Mesodermal cell (in vitro differentiated cells): Measurements from ENCODE around the gene AATF.

Experiments used
- H3K27ac ChIP-seq: 2 replicates; pipeline ENCODE4 v1.7.0; 2013; ENCODE audit warnings: mild to moderate bottlenecking, low read depth, low read length, moderate library complexity; ENCODE audit not compliant: severe bottlenecking
- H3K36me3 ChIP-seq: 2 replicates; pipeline ENCODE4 v1.7.1; 2013; ENCODE audit warnings: mild to moderate bottlenecking, low read length, moderate library complexity; ENCODE audit not compliant: control insufficient read depth, insufficient read depth
- H3K4me1 ChIP-seq: one replicate; pipeline ENCODE4 v1.7.1; 2013; ENCODE audit warnings: mild to moderate bottlenecking, low read length; ENCODE audit not compliant: insufficient read depth, control insufficient read depth, poor library complexity, severe bottlenecking
- H3K4me3 ChIP-seq: 2 replicates; pipeline ENCODE4 v1.7.0; 2013; ENCODE audit warnings: low read length, control low read depth, mild to moderate bottlenecking; ENCODE audit not compliant: insufficient read depth, poor library complexity, severe bottlenecking; ENCODE audit errors: extremely low read depth
- H3K9me3 ChIP-seq: 2 replicates; pipeline ENCODE4 v1.7.1; 2013; ENCODE audit warnings: mild to moderate bottlenecking, low read length, moderate library complexity; ENCODE audit not compliant: control insufficient read depth
- WGBS, 2 experiments: methylation state at CpG; one replicate each; pipeline ENCODE4 v1.1.5; 2013; ENCODE audit warnings: missing lambda C conversion rate in 2 of 2; ENCODE audit not compliant: insufficient coverage in 2 of 2; 5-methylcytosine and 5-hydroxymethylcytosine counted together

AATF gene

DNA sequence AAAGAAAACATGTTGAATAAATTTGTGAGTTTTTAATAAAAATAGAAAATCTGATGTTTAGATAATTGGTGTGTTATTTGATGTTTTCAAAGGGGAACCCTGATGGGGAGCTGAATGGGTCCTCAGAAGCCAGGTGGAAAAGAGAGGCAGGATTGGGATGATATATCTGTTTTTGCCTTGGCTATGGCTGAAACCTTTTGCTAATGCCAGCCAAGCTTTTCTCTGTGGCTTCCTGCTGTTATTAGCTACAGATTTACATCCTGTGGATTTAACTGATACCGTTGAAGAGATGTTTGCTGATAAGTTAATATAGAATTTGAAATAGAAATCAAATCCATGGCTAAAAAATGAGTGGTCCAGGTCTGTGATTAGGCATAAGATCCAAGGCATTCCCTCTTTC is 4.2 kb upstream of the AATF start:
- no CpG with 5 or more reads among the region's 1 CpG for WGBS, 2 experiments
- H3K27ac ChIP-seq, result no peak overlapping the region
- H3K4me3 ChIP-seq, result no peak overlapping the region
- peaks cover 9% of the 10 kb centered on the region for H3K4me1 ChIP-seq
- no peaks in the 10 kb centered on the region for H3K36me3 ChIP-seq
- no peaks in the 10 kb centered on the region for H3K9me3 ChIP-seq

DNA sequence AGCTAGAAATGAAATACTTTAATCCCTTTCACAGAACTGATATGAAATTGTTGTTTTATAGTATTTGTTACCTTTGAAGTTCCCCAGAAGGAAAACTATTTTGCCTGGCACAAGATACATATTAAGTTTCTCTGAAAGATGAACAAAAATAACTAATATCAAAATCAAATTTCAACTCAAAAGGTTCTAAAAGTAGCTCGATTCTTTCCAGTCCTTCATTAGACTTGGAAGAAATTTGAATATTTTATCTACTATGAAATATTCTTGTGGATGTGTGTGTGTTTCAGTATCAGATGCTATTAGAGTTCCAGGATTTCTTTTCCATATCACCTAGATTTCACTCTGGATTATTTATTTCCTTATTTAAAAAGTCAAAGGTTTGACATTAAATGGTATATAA is 3.6 kb upstream of the AATF start:
- H3K4me1 ChIP-seq, result peaks cover 8% of the 10 kb centered on the region

DNA sequence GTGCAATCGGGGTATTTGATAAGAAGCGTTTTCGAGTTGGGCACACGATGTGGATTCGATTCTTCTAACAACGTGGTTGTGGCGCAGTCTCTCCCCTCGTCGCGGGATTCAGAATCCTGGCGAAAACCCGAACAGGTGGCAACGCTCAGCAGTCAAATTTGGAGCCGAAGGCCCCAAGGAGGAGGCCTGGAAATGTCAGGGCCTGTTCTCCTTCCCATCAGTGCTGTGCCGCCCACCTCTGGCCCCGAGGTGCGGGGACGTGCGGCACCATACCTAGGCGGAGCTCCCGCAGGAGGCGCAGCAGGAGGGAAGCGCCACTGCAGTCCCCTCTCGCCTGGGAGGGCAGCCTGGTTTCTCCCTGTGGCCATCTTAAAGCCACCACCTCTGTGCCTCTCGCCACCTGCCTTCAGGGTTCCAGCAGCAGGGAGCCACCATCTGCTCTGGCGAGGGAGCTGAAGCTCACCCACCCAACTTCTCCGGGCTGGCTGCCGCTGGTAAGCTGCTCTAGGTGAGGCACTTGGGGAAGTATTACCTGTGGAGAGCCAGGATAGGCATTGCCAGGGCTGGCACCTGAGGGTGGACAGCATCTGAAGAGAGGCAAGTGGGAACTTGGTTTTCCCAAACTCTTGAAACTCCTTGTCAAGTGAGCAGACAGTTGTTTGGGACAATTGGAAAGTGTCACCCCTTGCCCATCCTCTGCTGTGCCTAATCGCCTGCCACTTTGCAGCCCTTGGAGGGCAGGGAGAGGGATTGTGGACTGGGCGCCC is 2.6 kb upstream of the AATF start:
- Histone ChIP-seq H3K4me3 (no peak overlapping the region), H3K27ac (no peak overlapping the region), H3K4me1 (peaks cover 8% of the 10 kb centered on the region), H3K9me3 (no peaks in the 10 kb centered on the region), H3K36me3 (peaks cover 10% of the 10 kb centered on the region)
- WGBS, 2 experiments, result 20 to 22% methylated on average over 27 to 30 of the region's 30 CpGs

More for the DNA sequence above, 3.6 kb upstream of the AATF start:
- peaks cover under 1% of the 10 kb centered on the region for H3K36me3 ChIP-seq
- no peak overlapping the region for H3K4me3 ChIP-seq
- WGBS, 2 experiments, result no CpG with 5 or more reads among the region's 1 CpG
- H3K9me3 ChIP-seq, result no peaks in the 10 kb centered on the region
- no peak overlapping the region for H3K27ac ChIP-seq

DNA sequence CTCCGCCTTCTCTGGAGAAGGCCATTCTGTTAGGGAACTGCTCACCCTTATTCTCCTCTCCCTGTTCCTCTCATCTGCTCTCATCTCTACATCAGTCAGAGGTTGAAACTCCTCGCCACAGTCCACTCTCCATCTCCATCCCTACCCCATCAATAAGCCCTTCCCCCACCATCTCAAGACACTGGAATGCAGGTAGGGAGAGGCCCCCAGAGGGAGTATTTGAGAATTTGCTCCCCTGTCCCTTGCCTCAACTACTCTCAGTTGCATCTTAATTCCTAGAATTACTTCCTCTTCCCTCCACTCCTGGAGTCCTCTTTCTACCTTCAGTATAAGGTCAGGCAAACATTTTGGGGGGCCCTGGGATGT is 2.0 kb upstream of the AATF start:
- no peak overlapping the region for H3K27ac ChIP-seq
- H3K4me3 ChIP-seq, result no peak overlapping the region
- 51 to 61% methylated on average over 2 of the region's 2 CpGs for WGBS, 2 experiments
- H3K4me1 ChIP-seq, result peaks cover 6% of the 10 kb centered on the region
- no peaks in the 10 kb centered on the region for H3K9me3 ChIP-seq
- H3K36me3 ChIP-seq, result peaks cover 15% of the 10 kb centered on the region

DNA sequence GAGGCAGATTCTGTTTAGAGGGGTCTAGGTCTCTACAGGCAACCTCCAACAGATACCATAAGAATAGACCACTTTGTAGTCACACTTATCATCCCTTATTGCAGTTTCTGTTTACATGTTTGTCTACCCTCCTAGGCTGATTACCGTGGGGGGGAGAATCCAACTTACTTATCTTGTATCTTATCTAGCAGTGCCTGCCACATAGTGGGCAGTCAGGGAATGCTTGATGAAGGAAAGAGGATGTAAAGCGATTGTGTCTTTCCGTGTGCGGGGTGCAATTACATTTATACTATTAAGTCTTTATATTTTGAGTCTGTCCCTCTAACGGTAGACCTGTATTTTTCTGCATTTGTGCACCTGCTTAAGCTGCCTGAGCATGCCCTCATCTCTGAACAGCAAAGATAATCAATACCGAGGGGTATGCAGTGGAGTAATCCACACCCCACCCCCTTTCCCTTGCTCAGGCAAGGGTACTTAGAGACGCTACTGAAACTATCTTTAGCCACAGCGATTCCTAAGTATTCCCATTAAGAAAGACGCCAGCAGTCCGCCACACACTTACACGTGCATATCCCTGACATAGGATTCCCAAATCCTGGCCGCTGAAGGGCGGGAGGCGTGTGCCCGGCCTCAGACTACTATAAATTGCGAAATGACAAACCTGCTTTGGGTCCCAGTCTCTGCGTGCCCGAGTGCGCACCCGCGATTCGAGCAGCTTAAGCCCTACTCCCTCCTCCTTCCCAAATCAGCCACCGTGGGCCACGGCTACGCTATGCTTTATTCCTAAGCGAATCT is 635 bp upstream of the AATF start:
- H3K36me3 ChIP-seq, result peaks cover 29% of the 10 kb centered on the region
- H3K9me3 ChIP-seq, result no peaks in the 10 kb centered on the region
- no peak overlapping the region for H3K27ac ChIP-seq
- H3K4me1 ChIP-seq, result no peaks in the 10 kb centered on the region
- H3K4me3 ChIP-seq, result peak overlapping the region; percentile 68
- WGBS, 2 experiments, result 0 to 3% methylated on average over 20 to 21 of the region's 26 CpGs

DNA sequence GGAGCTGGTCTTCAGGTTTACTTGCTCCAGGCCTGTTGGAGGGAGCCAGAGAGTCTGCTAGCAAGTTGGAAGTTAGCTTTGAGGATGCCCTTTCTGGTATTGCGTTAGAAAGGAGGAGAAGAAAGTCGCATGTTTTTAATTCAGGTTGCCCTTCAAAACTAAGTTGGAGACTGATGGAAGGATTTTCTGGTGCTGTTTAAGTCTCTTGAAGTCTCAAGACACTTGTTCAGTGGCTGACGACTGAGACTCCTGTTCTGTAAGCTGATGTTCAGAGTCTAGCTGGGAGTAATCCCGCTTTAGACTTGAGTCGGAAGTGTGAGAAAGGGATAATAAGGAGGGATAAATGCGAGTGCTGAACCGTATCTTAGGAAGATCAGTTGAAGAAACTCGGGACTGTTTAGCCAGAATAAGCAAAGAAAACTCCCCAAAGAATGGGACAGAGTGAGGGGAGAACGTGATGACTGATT is 740 bp downstream of the AATF start:
- peak overlapping the region; percentile 90 for H3K27ac ChIP-seq
- 8 to 10% methylated on average over 9 of the region's 9 CpGs for WGBS, 2 experiments
- no peaks in the 10 kb centered on the region for H3K4me1 ChIP-seq
- H3K4me3 ChIP-seq, result peak overlapping the region; percentile 68
- H3K9me3 ChIP-seq, result no peaks in the 10 kb centered on the region
- peaks cover 42% of the 10 kb centered on the region for H3K36me3 ChIP-seq

DNA sequence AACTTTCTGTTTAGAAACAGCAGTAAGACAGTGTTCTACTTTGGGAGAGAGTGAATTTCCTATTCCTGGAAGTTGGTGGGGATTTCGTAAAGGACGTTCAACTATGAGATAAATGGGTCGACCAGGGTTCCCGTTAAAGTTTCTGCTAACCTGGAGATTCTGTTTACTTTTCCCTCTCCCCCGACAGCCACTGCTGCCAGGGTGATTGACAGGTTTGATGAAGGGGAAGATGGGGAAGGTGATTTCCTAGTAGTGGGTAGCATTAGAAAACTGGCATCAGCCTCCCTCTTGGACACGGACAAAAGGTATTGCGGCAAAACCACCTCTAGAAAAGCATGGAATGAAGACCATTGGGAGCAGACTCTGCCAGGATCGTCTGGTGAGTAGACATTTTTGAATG is 1.3 kb downstream of the AATF start:
- H3K9me3 ChIP-seq, result no peaks in the 10 kb centered on the region
- H3K27ac ChIP-seq, result no peak overlapping the region
- 75 to 90% methylated on average over 5 to 8 of the region's 8 CpGs for WGBS, 2 experiments
- peak overlapping the region; percentile 68 for H3K4me3 ChIP-seq
- no peaks in the 10 kb centered on the region for H3K4me1 ChIP-seq
- H3K36me3 ChIP-seq, result peaks cover 48% of the 10 kb centered on the region

DNA sequence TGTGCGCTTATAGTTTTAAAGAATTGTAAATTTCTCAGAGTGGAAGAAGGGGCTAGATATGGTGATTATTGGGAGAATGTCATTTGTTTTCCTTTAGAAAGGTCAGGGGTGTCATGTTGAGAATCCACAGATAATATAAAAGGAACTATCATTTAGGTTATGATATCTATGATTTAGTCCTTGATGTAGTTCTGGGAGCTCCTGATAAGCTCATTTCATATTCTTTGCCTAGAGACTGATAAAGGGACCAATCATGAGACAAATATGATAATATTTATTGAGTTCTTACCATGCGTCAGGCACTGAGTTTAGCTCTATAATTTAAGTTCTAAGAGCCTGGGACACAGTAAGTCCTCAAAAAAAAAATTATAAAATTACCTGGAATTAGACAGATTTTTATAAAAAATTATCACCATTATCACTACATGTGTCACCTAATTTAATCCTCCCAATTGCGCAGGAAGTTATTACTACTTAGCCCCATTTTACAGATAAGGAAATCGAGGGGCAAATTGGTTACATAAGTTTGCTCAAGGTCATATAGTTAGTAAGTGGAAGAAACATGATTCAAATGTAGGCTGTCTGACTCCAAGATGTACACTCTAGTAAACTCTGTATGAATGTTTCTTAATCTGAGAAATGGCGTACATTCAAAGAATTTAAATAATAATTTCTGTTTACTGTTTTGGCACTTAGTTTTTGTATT is 2.5 kb downstream of the AATF start:
- WGBS, 2 experiments, result no CpG with 5 or more reads among the region's 5 CpGs
- no peak overlapping the region for H3K4me3 ChIP-seq
- H3K4me1 ChIP-seq, result no peaks in the 10 kb centered on the region
- peaks cover 60% of the 10 kb centered on the region for H3K36me3 ChIP-seq
- no peaks in the 10 kb centered on the region for H3K9me3 ChIP-seq
- no peak overlapping the region for H3K27ac ChIP-seq

DNA sequence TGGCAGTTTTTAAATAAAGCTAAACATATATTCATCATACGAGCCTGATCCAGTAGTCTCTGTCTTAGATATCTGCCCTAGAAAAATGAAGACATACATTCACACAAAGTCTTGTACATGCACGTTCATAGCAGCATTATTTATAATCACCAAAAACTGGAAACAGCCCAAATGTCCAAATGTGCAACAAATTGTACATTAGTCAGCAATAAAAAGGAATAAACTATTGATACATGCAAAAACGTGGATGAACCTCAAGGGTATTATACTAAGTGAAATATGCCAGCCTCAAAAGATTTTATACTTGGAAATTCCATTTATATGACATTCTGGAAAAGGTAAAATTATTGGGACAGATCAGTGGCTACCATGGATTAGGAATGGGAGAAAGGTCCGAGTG is 22.8 kb downstream of the AATF start:
- H3K4me1 ChIP-seq, result no peaks in the 10 kb centered on the region
- no peak overlapping the region for H3K27ac ChIP-seq
- peaks cover 19% of the 10 kb centered on the region for H3K36me3 ChIP-seq
- H3K9me3 ChIP-seq, result no peaks in the 10 kb centered on the region
- no peak overlapping the region for H3K4me3 ChIP-seq
- WGBS, 2 experiments, result 83 to 100% methylated on average over 2 of the region's 4 CpGs

DNA sequence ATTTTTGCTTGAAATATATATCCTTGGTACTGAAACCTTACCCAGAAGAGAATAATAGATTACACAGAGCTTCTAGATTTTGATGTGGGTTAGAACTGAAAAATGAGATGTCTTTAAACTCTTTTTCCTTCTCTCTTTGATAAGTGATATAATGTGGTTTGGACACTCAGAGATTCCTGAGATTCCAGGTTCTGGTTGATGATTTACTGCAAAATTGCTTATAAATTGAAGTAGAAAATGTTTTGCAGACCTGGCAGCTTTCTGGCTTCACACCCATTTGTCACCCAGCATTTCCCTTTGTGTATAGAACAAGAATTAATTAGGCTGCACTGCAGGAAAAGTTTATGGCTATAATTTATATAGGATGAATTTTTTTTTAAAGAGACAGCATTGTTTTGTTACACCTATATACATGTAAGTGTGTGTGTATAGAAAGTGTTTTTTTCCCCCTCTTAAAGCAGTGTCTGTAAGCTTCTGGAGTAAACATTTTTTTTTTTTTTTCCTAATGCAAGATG is 23.5 kb downstream of the AATF start:
- H3K4me1 ChIP-seq, result no peaks in the 10 kb centered on the region
- H3K27ac ChIP-seq, result no peak overlapping the region
- H3K9me3 ChIP-seq, result no peaks in the 10 kb centered on the region
- H3K4me3 ChIP-seq, result no peak overlapping the region
- peaks cover 19% of the 10 kb centered on the region for H3K36me3 ChIP-seq
